Activated effector memory CD4-positive, alpha-beta T cell treated with anti-CD3 and anti-CD28 coated beads, Interleukin-2, amount 50 U/mL, for 16 hours (primary cell): ENCODE data around the gene PPP1R14D.

ENCODE experiments used
- DNase-seq: peaks from one replicate; pipeline ENCODE4 v3.0.0-alpha.2; 2020

PPP1R14D gene

DNA sequence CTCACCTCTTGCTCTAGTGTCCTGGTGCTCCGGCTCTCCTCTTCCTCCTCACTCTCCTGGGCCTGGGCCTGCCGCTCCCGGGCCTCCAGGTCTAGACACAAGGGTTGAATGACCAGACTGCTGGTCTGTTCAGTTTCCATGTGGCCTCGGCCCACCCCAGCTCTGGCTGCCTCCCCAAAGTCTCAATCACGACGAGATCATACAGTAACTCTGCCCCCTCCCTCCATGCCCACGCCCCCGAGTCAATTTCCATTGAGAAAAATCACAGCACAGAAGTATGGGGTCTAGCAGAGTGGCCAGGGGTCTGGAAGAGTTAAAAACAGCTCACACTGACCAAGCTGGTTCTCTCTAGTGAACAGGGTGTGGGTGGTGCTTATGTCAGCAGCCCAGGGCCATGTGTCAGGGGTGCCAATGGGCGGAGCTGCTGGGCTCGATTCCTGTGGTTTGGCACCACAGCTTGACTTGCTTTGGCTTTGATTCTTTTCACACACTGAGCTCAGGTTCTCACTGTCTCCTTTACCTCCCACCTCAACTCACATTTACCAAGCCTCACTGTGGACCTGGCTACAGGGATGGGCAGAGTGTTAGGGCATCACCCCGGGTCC, 51.9 kb downstream of the PPP1R14D start:
- no peak for DNase-seq

DNA sequence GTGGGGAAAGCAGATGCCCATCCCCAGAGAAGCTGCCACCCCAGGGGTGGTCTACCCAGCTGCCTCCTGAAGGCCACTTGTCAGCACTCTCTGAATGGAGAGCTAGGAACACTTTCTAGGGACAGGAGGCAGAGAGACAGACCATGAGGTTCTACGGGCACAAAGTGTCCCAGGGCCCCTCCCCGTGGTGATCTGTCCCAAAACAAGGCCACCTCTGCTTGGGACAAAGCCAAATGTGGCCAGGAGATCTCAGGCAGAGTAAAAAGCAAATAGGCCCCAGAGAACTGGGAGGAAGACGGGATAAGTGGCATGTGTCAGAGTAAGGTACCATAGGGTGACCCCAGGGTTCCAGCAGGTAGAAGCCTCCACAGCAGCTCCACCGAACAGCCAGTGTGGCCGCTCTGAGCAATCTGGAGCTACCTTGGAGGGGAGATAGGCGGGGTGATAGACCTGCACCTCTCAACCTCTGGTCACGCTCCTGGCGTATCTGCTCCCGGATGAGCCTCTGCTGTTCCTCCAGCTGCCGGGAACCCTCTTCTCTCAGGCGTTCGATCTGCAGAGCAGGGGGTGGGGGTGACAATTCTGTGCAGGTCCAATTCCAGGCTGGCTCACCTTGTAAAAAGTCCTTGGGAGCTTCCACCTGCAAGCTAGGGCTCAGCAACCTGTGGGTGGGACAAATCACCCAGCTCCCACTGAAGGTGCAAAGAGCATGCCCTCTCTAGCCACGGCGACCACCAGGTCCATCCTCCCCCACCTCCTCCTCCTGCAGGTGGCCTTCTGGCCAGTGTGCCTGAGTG, 52.6 kb downstream of the PPP1R14D start:
- DNase-seq, result no peak

- no peak for DNase-seq
These were observed 53.5 kb downstream of the PPP1R14D start for GRCh38 chr15:40775007-40775406.

DNA sequence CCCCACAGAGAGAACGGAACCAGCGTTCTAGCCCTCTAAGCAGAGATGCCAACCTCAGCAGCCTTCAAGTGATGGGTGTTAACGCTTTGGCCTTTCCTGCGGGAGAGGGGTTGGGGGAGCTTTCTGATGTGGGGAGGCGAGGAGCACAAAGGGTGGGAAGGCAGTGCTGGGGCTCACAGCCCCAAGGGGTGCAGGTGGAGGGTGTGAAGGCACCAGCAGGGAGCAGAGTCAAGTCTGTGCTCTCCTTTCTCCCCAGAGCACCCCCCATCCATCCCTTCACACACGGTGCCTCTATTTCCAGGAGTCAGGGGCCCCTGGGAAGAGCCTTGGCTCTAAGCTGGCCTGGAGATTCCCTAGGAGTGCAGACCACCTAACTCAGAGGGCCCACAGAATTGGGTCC, 54.6 kb downstream of the PPP1R14D start:
- DNase-seq, result no peak

DNA sequence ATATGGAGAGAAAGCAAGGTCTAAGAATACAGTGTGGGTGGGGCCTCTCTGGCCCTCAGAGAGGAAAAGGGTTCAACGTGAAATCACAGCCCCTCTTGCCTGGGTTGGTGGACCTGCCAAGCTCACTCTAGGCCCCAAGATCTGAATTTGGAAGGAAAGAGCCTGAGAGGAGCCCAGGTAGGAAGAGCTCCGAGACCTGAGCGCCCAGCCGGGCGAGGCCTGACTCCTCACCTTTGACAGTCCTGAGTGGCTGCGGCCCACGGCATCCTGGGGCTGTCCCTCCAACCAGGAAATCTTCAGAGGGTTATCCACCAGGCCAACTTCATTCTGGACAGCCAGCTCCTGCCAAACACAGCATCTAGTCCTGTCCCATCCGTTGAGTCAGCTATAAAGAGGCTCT, 55.0 kb downstream of the PPP1R14D start:
- no peak for DNase-seq

- no peak for DNase-seq
These were observed 56.5 kb downstream of the PPP1R14D start for GRCh38 chr15:40772014-40772413.

DNA sequence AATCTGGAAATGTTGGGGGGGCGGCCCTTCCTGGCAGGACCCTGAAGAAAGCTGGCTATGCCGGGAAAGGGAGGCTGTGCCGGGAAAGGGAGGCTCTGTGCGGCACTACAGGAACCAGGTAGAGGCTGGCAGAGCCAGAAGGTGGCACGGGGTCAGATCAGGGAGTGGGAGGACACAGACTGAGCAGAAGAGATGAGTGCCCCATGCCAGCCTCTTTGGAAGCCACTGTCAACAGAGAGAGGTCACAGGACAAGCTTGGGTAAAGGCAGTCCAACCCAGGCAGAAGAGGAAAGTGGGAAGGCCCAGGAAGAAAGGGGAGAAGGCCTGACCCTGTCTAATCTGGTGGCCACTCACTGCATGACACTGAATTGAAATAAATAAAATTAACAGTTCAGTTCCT, 57.3 kb downstream of the PPP1R14D start:
- DNase-seq, result no peak

- no peak for DNase-seq
These were observed 58.3 kb downstream of the PPP1R14D start for GRCh38 chr15:40770147-40770721.

- peak; percentile 75 for DNase-seq
These were observed 59.0 kb downstream of the PPP1R14D start, which contains the start of gene C15orf62 for GRCh38 chr15:40769274-40770146. Gene C15orf62 (plus strand): TSS chr15:40769980. CDS start chr15:40770496, 516 bp downstream.

DNA sequence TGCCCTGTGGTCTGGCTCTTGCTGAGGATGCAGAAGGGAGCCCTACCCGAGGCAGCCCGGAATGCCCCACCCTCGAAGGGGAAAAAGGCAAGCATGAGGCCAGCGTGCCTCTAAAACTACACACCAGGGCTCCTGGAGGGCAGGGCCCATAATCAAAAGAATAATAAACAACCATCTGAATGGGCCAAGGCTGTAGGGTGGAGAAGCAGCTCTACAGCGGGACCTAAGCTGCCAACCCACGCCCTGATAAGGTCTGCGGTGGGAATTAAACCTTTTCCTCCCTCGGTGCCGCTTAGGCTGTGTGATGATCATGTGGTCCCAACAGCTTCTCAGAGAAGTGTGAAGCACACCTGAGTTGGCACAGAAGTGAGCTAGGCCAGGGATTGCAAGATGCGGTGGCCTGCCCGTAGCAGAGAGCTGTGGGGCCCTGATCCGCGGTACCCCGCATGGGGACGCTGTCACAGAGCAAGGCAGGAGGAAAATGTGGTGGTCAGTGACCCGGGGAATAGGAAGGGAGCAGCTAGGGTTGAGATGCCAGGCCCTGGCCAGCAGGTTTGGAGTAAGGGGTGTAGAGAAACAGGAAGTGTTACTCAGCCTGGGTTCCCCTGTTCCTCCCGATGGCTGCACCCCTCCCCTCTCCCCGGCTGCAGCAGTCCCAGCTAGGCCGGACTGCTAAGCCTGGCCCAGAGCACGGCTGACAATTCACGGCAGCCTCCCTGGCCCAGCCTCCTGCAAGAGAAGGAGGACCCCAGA, 59.8 kb downstream of the PPP1R14D start:
- no peak for DNase-seq

DNA sequence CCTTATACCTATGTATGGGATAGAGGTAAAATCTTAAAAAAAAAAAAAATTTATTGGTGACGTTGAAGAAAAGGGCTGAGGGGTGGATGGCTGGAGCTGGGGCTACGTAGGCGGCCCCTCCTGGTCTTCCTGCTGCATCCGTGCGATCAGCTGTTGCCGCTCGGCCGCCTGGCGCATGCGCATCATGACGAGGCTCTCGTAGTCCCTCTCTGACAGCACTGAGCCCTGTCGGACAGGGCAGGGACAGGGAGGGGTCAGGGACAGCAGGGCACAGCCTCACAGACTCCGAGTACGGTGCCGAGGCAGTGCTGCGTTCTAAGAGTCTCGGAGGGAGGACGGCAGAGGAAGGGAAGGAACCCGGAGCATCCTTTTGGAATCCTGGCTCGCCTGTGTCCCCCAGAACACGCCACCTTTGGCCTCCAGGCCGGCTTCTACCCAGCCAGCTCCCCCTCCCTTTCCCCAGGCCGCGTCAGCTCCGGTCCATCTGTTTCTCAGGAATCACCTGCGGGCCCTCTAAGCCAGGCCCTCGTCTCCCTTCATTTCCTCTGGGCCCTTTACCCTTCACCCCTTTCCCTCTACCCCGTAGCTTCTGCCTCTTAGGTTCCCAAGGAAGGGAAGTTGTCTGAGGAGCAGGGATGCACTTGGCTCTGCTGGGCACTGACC, 60.5 kb downstream of the PPP1R14D start:
- DNase-seq, result no peak

DNA sequence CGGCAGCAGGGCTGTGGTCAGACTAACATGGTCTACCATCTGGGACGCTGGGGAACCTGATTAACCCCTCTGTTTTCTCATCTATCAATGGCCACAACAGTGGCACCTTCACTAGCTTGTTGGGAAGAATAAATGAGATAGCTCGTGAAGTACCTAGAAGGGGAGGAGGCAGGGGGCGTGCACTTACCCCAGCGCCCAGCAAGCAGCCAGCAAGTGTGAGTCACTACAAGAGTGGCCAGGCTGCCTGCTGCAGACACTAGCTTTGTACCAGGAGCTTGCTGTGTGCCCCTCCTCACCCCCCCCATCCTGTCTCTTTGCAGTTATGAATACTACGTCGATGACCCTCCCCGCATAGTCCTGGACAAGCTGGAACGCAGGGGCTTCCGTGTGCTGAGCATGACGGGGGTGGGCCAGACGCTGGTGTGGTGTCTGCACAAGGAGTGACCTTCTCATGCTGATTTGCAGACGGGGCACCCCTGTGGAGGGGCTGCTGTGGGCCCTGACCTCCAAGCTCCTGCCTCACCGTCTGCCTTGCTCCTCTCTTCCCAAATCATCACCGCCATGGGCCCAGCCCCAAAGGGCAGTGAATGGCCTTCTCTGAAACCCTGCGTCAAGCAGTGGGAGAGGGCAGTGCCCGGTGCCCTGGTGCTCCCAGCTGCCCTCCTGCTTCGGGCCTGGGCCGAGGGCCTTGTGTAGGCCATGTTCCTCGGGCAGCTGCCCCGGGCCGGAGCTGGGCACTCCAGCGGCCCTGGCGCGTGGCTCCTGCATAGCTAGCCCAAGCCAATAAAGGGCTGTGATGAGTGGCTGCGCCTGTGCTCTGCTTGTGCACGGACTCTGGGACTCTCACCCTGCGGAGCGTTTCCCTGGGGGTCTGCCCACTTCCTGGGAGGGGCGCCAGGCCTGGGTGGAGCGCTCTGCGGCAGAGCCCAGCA, 61.3 kb downstream of the PPP1R14D start:
- no peak for DNase-seq

DNA sequence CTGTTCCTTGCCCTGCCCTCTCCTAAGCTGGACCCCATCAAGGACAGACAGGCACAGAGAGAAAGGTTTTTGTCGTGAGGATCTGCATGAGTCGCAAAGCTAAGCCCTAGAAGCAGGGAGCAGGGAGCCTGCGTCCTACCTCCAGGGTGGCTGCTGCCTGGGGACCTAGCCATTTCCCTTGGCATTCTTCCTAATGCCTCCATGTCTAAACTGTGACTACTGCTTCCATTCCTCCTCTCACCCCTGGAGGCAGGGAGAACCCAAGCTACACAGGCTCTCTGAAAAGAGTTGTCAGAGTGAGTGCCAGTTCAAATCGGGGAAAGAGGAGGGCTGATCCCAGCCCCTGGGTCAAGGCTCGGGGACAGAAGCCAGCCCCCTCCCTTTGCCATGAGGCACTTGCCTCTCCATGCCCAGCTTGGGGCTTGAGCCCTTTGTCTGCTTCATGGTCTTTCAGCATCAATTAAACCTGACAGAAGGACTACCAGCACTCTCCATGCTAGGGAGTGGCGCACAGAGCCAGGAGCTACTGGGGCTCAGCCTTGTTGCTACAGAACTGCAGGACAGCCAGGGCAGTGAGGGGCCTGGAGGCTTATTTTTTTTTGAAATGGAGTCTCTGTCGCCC, 62.2 kb downstream of the PPP1R14D start:
- DNase-seq, result no peak
